H1 (cell line): ENCODE measurements around the gene PAIP1. TPM values are rescaled to one million over a fixed set of nuclear protein-coding genes. Genes with fewer than 3 reads are reported as not detected.

Experiments
- CTCF ChIA-PET: fragments of 300-600 bp; sonication (Branson Sonifier 250); formaldehyde crosslinking; loops from one replicate; lab custom pipeline; 2021; ENCODE audit not compliant: partially characterized antibody; lab: Charles Lee
- POLR2A ChIA-PET: fragments of 300-600 bp; sonication (Branson Sonifier 250); formaldehyde crosslinking; loops from one replicate; lab custom pipeline; 2021; ENCODE audit warnings: inconsistent platforms; ENCODE audit not compliant: partially characterized antibody; lab: Charles Lee
- DNase-seq, 2 experiments: peaks; one replicate each; pipeline versions ENCODE4 v3.0.0 to v3.0.0-alpha.2; 2010 to 2022; ENCODE audit warnings: low spot score in 2 of 2, low read depth in 1 of 2, mixed read lengths in 1 of 2
- FAIRE-seq: peaks from 2 replicates; lab custom pipeline; 2011; peaks lifted over from hg19 to GRCh38; lab: Jason Lieb, UNC
- H2AFZ ChIP-seq: 2 replicates; pipeline ENCODE4 v1.8.1; 2012; ENCODE audit warnings: low read length, inconsistent platforms
- H2AK5ac ChIP-seq: 2 replicates; pipeline ENCODE4 v1.6.1; 2013; ENCODE audit warnings: low read depth, low read length
- H2BK120ac ChIP-seq: replicated peaks from 2 replicates; pipeline ENCODE3; 2013; ENCODE audit warnings: low read depth, low read length, inconsistent platforms
- H2BK12ac ChIP-seq: 2 replicates; pipeline ENCODE4 v1.6.1; 2013; ENCODE audit warnings: low read depth, low read length
- H2BK15ac ChIP-seq: 2 replicates; pipeline ENCODE4 v1.6.1; 2013; ENCODE audit warnings: low read length
- H2BK20ac ChIP-seq: 2 replicates; pipeline ENCODE4 v1.6.1; 2013; ENCODE audit warnings: low read length
- H2BK5ac ChIP-seq: 2 replicates; pipeline ENCODE4 v1.6.1; 2013; ENCODE audit warnings: low read depth, low read length
- H3K14ac ChIP-seq: 2 replicates; pipeline ENCODE4 v1.6.1; 2013; ENCODE audit warnings: inconsistent platforms; ENCODE audit not compliant: insufficient read length
- H3K18ac ChIP-seq: 2 replicates; pipeline ENCODE4 v1.6.1; 2013; ENCODE audit warnings: low read length; ENCODE audit errors: extremely low read depth
- H3K23ac ChIP-seq: 2 replicates; pipeline ENCODE4 v1.6.1; 2013; ENCODE audit warnings: inconsistent platforms; ENCODE audit not compliant: insufficient read length
- H3K23me2 ChIP-seq: 2 replicates; pipeline ENCODE4 v1.6.1; 2013; ENCODE audit warnings: low read depth, low read length
- H3K27ac ChIP-seq: 2 replicates; pipeline ENCODE4 v1.6.1; 2011; ENCODE audit warnings: low read depth, low read length, inconsistent platforms
- H3K27me3 ChIP-seq, 4 experiments: replicated peaks in 1 of 4; 1 replicate in 1 of 4; 2 replicates in 3 of 4; pipeline versions ENCODE4 v1.6.1 to v1.8.1; 2011 to 2013; ENCODE audit warnings: low read length in 3 of 4, mild to moderate bottlenecking in 3 of 4, inconsistent platforms in 2 of 4, mixed read lengths in 2 of 4, moderate library complexity in 1 of 4; ENCODE audit not compliant: control insufficient read depth in 3 of 4, insufficient read depth in 3 of 4; ENCODE audit errors: extremely low read depth in 1 of 4
- H3K36me3 ChIP-seq, 4 experiments: 2 replicates each; pipeline versions ENCODE4 v1.6.1 to v1.8.1; 2011 to 2013; ENCODE audit warnings: mild to moderate bottlenecking in 4 of 4, low read length in 3 of 4, moderate library complexity in 2 of 4, control low read depth in 1 of 4, inconsistent platforms in 1 of 4; ENCODE audit not compliant: insufficient read depth in 4 of 4, control insufficient read depth in 2 of 4
- H3K4ac ChIP-seq: replicated peaks from 2 replicates; pipeline ENCODE3; 2013; ENCODE audit warnings: low read length, low read depth, mixed read lengths, inconsistent platforms; ENCODE audit not compliant: insufficient read length
- H3K4me1 ChIP-seq, 4 experiments: replicated peaks in 1 of 4; 1 replicate in 1 of 4; 2 replicates in 3 of 4; pipeline versions ENCODE4 v1.6.1 to v1.8.1; 2011 to 2013; ENCODE audit warnings: low read length in 3 of 4, inconsistent platforms in 2 of 4, mixed read lengths in 1 of 4; ENCODE audit not compliant: insufficient read depth in 4 of 4, control insufficient read depth in 3 of 4
- H3K4me2 ChIP-seq, 2 experiments: 2 replicates each; pipeline versions ENCODE4 v1.6.1 to v1.8.1; 2011 to 2013; ENCODE audit warnings: low read depth in 2 of 2, low read length in 2 of 2, control low read depth in 1 of 2, inconsistent platforms in 1 of 2, mild to moderate bottlenecking in 1 of 2; ENCODE audit not compliant: insufficient read depth in 1 of 2
- H3K4me3 ChIP-seq, 4 experiments: fragments of 200-600, 300-600 bp in 1 of 4; sonication (generic), shearing (Covaris generic), sonication (Bioruptor Twin) in 1 of 4; 2 replicates each; pipeline versions ENCODE4 v1.5.1 to v1.8.1; 2011 to 2016; ENCODE audit warnings: low read length in 4 of 4, low read depth in 3 of 4, control low read depth in 2 of 4, inconsistent platforms in 2 of 4, mild to moderate bottlenecking in 2 of 4, mixed read lengths in 1 of 4, moderate library complexity in 1 of 4; ENCODE audit not compliant: insufficient read depth in 2 of 4; ENCODE audit errors: extremely low read depth in 1 of 4
- H3K56ac ChIP-seq: replicated peaks from 2 replicates; pipeline ENCODE3; 2013; ENCODE audit warnings: low read depth, mild to moderate bottlenecking, mixed read lengths, low read length, inconsistent platforms; ENCODE audit not compliant: insufficient read length
- H3K79me1 ChIP-seq: 2 replicates; pipeline ENCODE4 v1.6.1; 2013; ENCODE audit warnings: low read depth, low read length, control low read depth
- H3K79me2 ChIP-seq, 2 experiments: 2 replicates each; pipeline versions ENCODE4 v1.6.1 to v1.8.1; 2012 to 2013; ENCODE audit warnings: low read length in 2 of 2, mild to moderate bottlenecking in 2 of 2, inconsistent platforms in 1 of 2; ENCODE audit not compliant: insufficient read depth in 2 of 2, control insufficient read depth in 1 of 2
- H3K9ac ChIP-seq, 4 experiments: replicated peaks in 1 of 4; 1 replicate in 1 of 4; 2 replicates in 3 of 4; pipeline versions ENCODE4 v1.6.1 to v1.8.1; 2011 to 2013; ENCODE audit warnings: low read depth in 3 of 4, low read length in 3 of 4, control low read depth in 2 of 4, mild to moderate bottlenecking in 2 of 4, moderate library complexity in 2 of 4, inconsistent platforms in 1 of 4; ENCODE audit errors: extremely low read depth in 1 of 4
- H3K9me3 ChIP-seq, 2 experiments: 2 replicates each; pipeline versions ENCODE4 v1.6.1 to v1.8.1; 2012 to 2013; ENCODE audit warnings: mild to moderate bottlenecking in 2 of 2, moderate library complexity in 2 of 2, control low read depth in 1 of 2, inconsistent platforms in 1 of 2, low read depth in 1 of 2, low read length in 1 of 2, mixed read lengths in 1 of 2; ENCODE audit not compliant: insufficient read depth in 2 of 2
- H4K20me1 ChIP-seq, 2 experiments: replicated peaks in 1 of 2; 2 replicates each; pipeline versions ENCODE3 to v1.8.1; 2011 to 2013; ENCODE audit warnings: inconsistent platforms in 2 of 2, low read length in 2 of 2, mild to moderate bottlenecking in 1 of 2; ENCODE audit not compliant: insufficient read depth in 2 of 2, control insufficient read depth in 1 of 2
- H4K5ac ChIP-seq: 2 replicates; pipeline ENCODE4 v1.6.1; 2013; ENCODE audit warnings: low read length, low read depth, mixed read lengths, inconsistent platforms; ENCODE audit not compliant: insufficient read length
- H4K8ac ChIP-seq: 2 replicates; pipeline ENCODE4 v1.8.0; 2013; ENCODE audit warnings: mild to moderate bottlenecking, moderate library complexity, low read length, inconsistent platforms; ENCODE audit not compliant: insufficient read depth; ENCODE audit errors: extremely low read depth
- H4K91ac ChIP-seq: replicated peaks from 2 replicates; pipeline ENCODE3; 2013; ENCODE audit warnings: low read length, mixed read lengths, inconsistent platforms; ENCODE audit not compliant: insufficient read length
- CTBP2 ChIP-seq: IDR thresholded peaks from 2 replicates; pipeline ENCODE4 v1.7.0; 2011; ENCODE audit warnings: borderline replicate concordance, mild to moderate bottlenecking, moderate library complexity, mixed read lengths, low read length; ENCODE audit not compliant: insufficient read depth, insufficient read length
- KDM4A ChIP-seq: IDR thresholded peaks from one replicate; pipeline ENCODE4 v1.7.1; 2012; ENCODE audit warnings: low read depth, mild to moderate bottlenecking, moderate library complexity, low read length, inconsistent platforms; ENCODE audit not compliant: severe bottlenecking
- WGBS, 2 experiments: shearing (Covaris generic) in 1 of 2; methylation state at CpG; one replicate each; pipeline versions ENCODE4 v1.1.6 to v1.1.7; 2013 to 2015; ENCODE audit warnings: low lambda C conversion rate in 2 of 2, mixed read lengths in 2 of 2, inconsistent platforms in 1 of 2, low coverage in 1 of 2, missing lambda C conversion rate in 1 of 2; ENCODE audit not compliant: insufficient replicate concordance in 2 of 2, insufficient coverage in 1 of 2, insufficient read length in 1 of 2; ENCODE audit errors: extremely low coverage in 1 of 2, missing lambda C conversion rate in 1 of 2; 5-methylcytosine and 5-hydroxymethylcytosine counted together
- polyA plus RNA-seq, 7 experiments: library from polyadenylated mRNA; depleted of rRNA in 3 of 7; stranded (reverse) in 5 of 7; unstranded in 2 of 7; fragments of >200 nt in 5 of 7; fragments of 200-250 nt in 2 of 7; gene quantifications; 1 replicate in 5 of 7; 2 replicates in 1 of 7; 4 replicates in 1 of 7; pipeline versions ENCODE4 v1.2.1 to v1.2.3, GENCODE V29; 2011 to 2013; ENCODE audit warnings: missing spikeins in 2 of 7, mixed read lengths in 2 of 7
- total RNA-seq: library from RNA; stranded (reverse); fragmentation: NEBNext Ultra II Directional; extraction: Animal tissue kit (Norgen Biotek cat#: 25700); gene quantifications from 2 replicates; pipeline ENCODE4 v1.2.1, GENCODE V29; 2021

PAIP1 gene
- total and polyA plus RNA-seq, 2 of the 8 experiments (the other 6 are each of a cell fraction or from before 2014, with no cell fraction given): 62.9 to 89.5 TPM

DNA sequence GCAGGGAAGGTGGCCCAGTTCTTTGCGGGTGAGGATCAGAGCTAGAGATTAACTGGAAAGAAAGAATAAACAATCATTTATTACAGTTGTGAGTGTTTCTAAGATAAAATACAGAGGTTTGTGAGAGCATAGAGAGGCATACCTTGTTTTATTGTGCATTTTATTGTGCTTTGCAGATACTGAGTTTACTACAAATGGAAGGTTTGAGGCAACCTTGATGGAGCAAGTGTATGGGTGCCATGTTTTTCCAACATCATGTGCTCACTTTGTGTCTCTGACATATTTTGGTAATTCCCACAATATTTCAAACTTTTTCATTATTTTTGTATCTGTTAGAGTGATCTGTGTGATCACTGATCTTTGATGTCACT is 41.2 kb downstream of the PAIP1 start:
- no peak overlapping the region for H2BK120ac ChIP-seq
- POLR2A ChIA-PET: interaction anchor here (0.9 to 2.4 kb wide), 7 partner anchors 9 to 106 kb away, joined by 3 to 19 read pairs (median 3); partner anchors contain the start of gene PAIP1
- H3K9ac ChIP-seq: peak overlapping the region in 2 of 4 experiments; percentile 48 to 62; a peak in 4 of 7 replicates
- H3K27ac ChIP-seq: peak overlapping the region; percentile 49; the same call in 1 of the 2 replicates
- H3K23me2 ChIP-seq: peaks cover 6% of the 10 kb centered on the region; the same call in 1 of the 2 replicates
- no peak overlapping the region for H3K4ac ChIP-seq
- FAIRE-seq: no peak
- H4K91ac ChIP-seq: no peak overlapping the region
- peak overlapping the region; percentile 37; the same call in 1 of the 2 replicates for H2AFZ ChIP-seq
- H3K4me2 ChIP-seq: peak overlapping the region; percentile 70 to 84
- H3K56ac ChIP-seq: peak overlapping the region; percentile 77
- 83% methylated on average over 1 of the region's 1 CpG; no CpG with 5 or more reads in 1 of the 2 experiments for WGBS, 2 experiments
- H3K27me3 ChIP-seq: no peaks in the 10 kb centered on the region
- H3K18ac ChIP-seq: no peak overlapping the region
- TF ChIP-seq KDM4A: peak; percentile 1
- no peak for TF ChIP-seq CTBP2
- no peaks in the 10 kb centered on the region for H4K20me1 ChIP-seq
- H3K23ac ChIP-seq: no peak overlapping the region
- H2BK20ac ChIP-seq: no peak overlapping the region
- H4K8ac ChIP-seq: no peak overlapping the region
- H3K9me3 ChIP-seq: peaks cover 0 to 14% of the 10 kb centered on the region in 2 experiments; a peak in 2 of 4 replicates
- H3K4me3 ChIP-seq: peak overlapping the region; percentile 77 to 88 (median 86); a peak in 5 of 8 replicates
- no peak overlapping the region for H2BK12ac ChIP-seq
- H3K79me1 ChIP-seq: no peaks in the 10 kb centered on the region
- H3K36me3 ChIP-seq: peaks cover 0 to 2% (median 0%) of the 10 kb centered on the region in 4 experiments; a peak in 1 of 8 replicates
- H3K4me1 ChIP-seq: peaks cover 0 to 4% (median 0%) of the 10 kb centered on the region in 4 experiments; a peak in 2 of 7 replicates
- no peak overlapping the region for H3K14ac ChIP-seq
- CTCF ChIA-PET: interaction anchor here (0.9 kb wide), 1 partner anchor 31 kb away, joined by 3 read pairs; no protein-coding TSS in a partner anchor
- DNase-seq: no peak
- H4K5ac ChIP-seq: no peak overlapping the region
- H3K79me2 ChIP-seq: peaks cover 0 to 19% of the 10 kb centered on the region in 2 experiments; a peak in 3 of 4 replicates
- H2AK5ac ChIP-seq: no peak overlapping the region
- no peak overlapping the region for H2BK15ac ChIP-seq
- no peak overlapping the region for H2BK5ac ChIP-seq
